Measurements from ENCODE around the gene PARD3. TPM values are rescaled to one million over a fixed set of nuclear protein-coding genes. Genes with fewer than 3 reads are reported as not detected.

Gene PARD3
- total RNA-seq, 2 donors from 2014 or later, result 31.6 to 41.6 TPM

DNA sequence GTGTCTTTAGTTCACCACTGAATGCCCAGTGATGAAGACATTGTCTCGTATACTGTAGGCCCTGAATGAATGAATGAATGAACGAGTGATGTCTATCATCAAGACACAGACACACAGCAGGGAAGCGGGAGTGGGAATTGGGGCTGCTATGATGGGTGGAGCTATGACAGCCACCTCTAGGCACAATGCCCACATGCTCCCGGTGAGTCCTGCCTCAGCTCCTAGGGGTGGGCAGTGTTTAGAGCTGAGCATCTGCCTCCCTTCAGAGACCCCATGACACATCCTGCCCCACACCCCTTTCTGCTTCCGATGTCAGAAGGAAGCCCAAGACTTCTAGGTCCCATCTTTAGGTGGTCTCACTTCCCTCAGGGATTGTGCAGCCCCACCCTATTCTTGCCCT lies 714.1 kb downstream of the PARD3 start:
- no peak for DNase-seq (ENCODE audit: low spot score)
- no peak overlapping the region for H3K27ac ChIP-seq

GRCh38 chr10:34098821-34099567 lies 716.1 kb downstream of the PARD3 start:
- Histone ChIP-seq H3K27ac (no peak overlapping the region), H3K4me3 (no peak overlapping the region), H3K9me3 (peaks cover 0 to 21% of the 10 kb centered on the region in 2 donors), H3K27me3 (no peaks in the 10 kb centered on the region), H3K4me1 (peaks cover 0 to 9% of the 10 kb centered on the region in 2 donors), H3K36me3 (no peaks in the 10 kb centered on the region)
- DNase-seq (ENCODE audit: low spot score), result no peak
- TF ChIP-seq CTCF (IDR thresholded peaks at IDR 0.05), result no peak

More for the DNA sequence above, 714.1 kb downstream of the PARD3 start:
- no peaks in the 10 kb centered on the region for H3K36me3 ChIP-seq
- H3K27me3 ChIP-seq, result no peaks in the 10 kb centered on the region
- H3K9me3 ChIP-seq, result peaks cover 0 to 2% of the 10 kb centered on the region in 2 donors
- peaks cover 0 to 20% of the 10 kb centered on the region in 2 donors for H3K4me1 ChIP-seq
- no peak overlapping the region for H3K4me3 ChIP-seq
- no peak for TF ChIP-seq CTCF (IDR thresholded peaks at IDR 0.05)

DNA sequence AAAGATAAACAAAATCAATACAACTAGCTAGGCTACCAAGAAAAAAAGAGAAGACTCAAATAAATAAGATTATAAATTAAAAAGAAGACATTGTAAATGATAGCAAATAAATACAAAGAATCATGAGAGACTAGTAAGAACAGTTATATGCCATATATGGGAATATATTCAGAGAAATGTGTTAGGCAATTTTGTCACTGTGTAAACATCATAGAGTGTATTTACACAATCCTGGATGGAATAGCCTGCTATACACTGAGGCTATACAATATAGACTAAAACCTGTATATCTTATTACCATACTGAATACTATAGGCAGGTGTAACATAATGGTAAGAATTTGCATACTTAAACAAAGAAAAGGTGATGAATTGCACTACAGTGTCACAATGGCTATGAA lies 717.4 kb downstream of the PARD3 start:
- no peak for TF ChIP-seq CTCF (IDR thresholded peaks at IDR 0.05)
- H3K4me3 ChIP-seq, result no peak overlapping the region
- no peaks in the 10 kb centered on the region for H3K27me3 ChIP-seq
- no peaks in the 10 kb centered on the region for H3K36me3 ChIP-seq
- peaks cover 0 to 21% of the 10 kb centered on the region in 2 donors for H3K9me3 ChIP-seq
- no peak for DNase-seq (ENCODE audit: low spot score)
- H3K4me1 ChIP-seq, result peaks cover 0 to 9% of the 10 kb centered on the region in 2 donors
- H3K27ac ChIP-seq, result no peak overlapping the region

GRCh38 chr10:34094961-34095360 lies 720.1 kb downstream of the PARD3 start:
- Histone ChIP-seq H3K4me3 (no peak overlapping the region), H3K9me3 (peaks cover 0 to 21% of the 10 kb centered on the region in 2 donors), H3K36me3 (no peaks in the 10 kb centered on the region), H3K27ac (no peak overlapping the region), H3K4me1 (no peaks in the 10 kb centered on the region), H3K27me3 (no peaks in the 10 kb centered on the region)
- no peak for DNase-seq (ENCODE audit: low spot score)
- TF ChIP-seq CTCF (IDR thresholded peaks at IDR 0.05), result no peak

GRCh38 chr10:34094146-34094696 lies 720.9 kb downstream of the PARD3 start:
- Histone ChIP-seq H3K9me3 (peaks cover 0 to 21% of the 10 kb centered on the region in 2 donors), H3K36me3 (no peaks in the 10 kb centered on the region), H3K4me3 (no peak overlapping the region), H3K27ac (no peak overlapping the region), H3K4me1 (no peaks in the 10 kb centered on the region), H3K27me3 (no peaks in the 10 kb centered on the region)
- TF ChIP-seq CTCF (IDR thresholded peaks at IDR 0.05), result no peak
- peak; percentile 49 for DNase-seq (ENCODE audit: low spot score)
